GM23338 (cell line): ENCODE measurements around the gene MBNL1. TPM values are rescaled to one million over a fixed set of nuclear protein-coding genes. Genes with fewer than 3 reads are reported as not detected.

ENCODE experiments used
- ATAC-seq: fragments of 200-7000 bp; cut with Tn5 transposase; 3 replicates; pipeline ENCODE4 v1.9.1; 2020
- DNase-seq: peaks from one replicate; pipeline ENCODE4 v3.0.0-alpha.2; 2015; ENCODE audit warnings: low spot score
- H2AFZ ChIP-seq: fragments of 200-600 bp; sonication (generic); 2 replicates; pipeline ENCODE4 v1.8.0; 2016; ENCODE audit warnings: antibody characterized with exemption, mild to moderate bottlenecking, moderate library complexity
- H3F3A ChIP-seq: fragments of 200-600 bp; sonication (generic); replicated peaks from 2 replicates; pipeline ENCODE4 v1.8.0; 2017; ENCODE audit warnings: antibody characterized with exemption, mixed run types, low read depth
- H3K27ac ChIP-seq: fragments of 200-600 bp; sonication (generic); 2 replicates; pipeline ENCODE4 v1.6.1; 2016; ENCODE audit warnings: low read depth
- H3K27me3 ChIP-seq: fragments of 200-600 bp; sonication (generic); 2 replicates; pipeline ENCODE4 v1.8.0; 2016; ENCODE audit warnings: mild to moderate bottlenecking, mixed run types, moderate library complexity; ENCODE audit not compliant: insufficient read depth
- H3K36me3 ChIP-seq: fragments of 200-600 bp; sonication (generic); 2 replicates; pipeline ENCODE4 v1.8.0; 2016; ENCODE audit warnings: mild to moderate bottlenecking; ENCODE audit not compliant: insufficient read depth
- H3K4me1 ChIP-seq: fragments of 200-600 bp; sonication (generic); 2 replicates; pipeline ENCODE4 v1.8.0; 2016; ENCODE audit warnings: mild to moderate bottlenecking, moderate library complexity; ENCODE audit not compliant: insufficient read depth
- H3K4me2 ChIP-seq: fragments of 200-600 bp; sonication (generic); 2 replicates; pipeline ENCODE4 v1.7.1; 2017; ENCODE audit warnings: mixed run types
- H3K4me3 ChIP-seq: fragments of 200-600 bp; sonication (generic); 2 replicates; pipeline ENCODE4 v1.6.1; 2016; ENCODE audit warnings: mixed run types
- H3K79me2 ChIP-seq: fragments of 200-600 bp; sonication (generic); replicated peaks from 2 replicates; pipeline ENCODE4 v1.8.0; 2017; ENCODE audit warnings: mild to moderate bottlenecking; ENCODE audit not compliant: insufficient read depth
- H3K9me2 ChIP-seq: fragments of 200-600 bp; sonication (generic); 2 replicates; pipeline ENCODE4 v1.8.0; 2017; ENCODE audit not compliant: insufficient read depth
- H4K20me1 ChIP-seq: fragments of 200-600 bp; sonication (generic); replicated peaks from 2 replicates; pipeline ENCODE4 v1.8.0; 2017; ENCODE audit warnings: mild to moderate bottlenecking; ENCODE audit not compliant: insufficient read depth
- H3K27ac Mint-ChIP-seq: 2 replicates; pipeline ENCODE4 v1.8.0; 2020; ENCODE audit warnings: inconsistent platforms, mild to moderate bottlenecking, moderate library complexity, mixed read lengths
- H3K27me3 Mint-ChIP-seq: 3 replicates; pipeline ENCODE4 v1.8.0; 2022; ENCODE audit warnings: low read depth, mild to moderate bottlenecking, moderate library complexity, mixed read lengths, inconsistent platforms; ENCODE audit not compliant: insufficient read depth, poor library complexity
- H3K36me3 Mint-ChIP-seq: 3 replicates; pipeline ENCODE4 v1.8.0; 2021; ENCODE audit warnings: low read depth, mild to moderate bottlenecking, inconsistent platforms, moderate library complexity, mixed read lengths
- H3K4me1 Mint-ChIP-seq: 3 replicates; pipeline ENCODE4 v1.8.0; 2020; ENCODE audit warnings: mild to moderate bottlenecking, inconsistent platforms, mixed read lengths
- H3K4me3 Mint-ChIP-seq: 3 replicates; pipeline ENCODE4 v1.8.0; 2021; ENCODE audit warnings: moderate library complexity, mild to moderate bottlenecking, inconsistent platforms, mixed read lengths
- H3K9me3 Mint-ChIP-seq: 3 replicates; pipeline ENCODE4 v1.8.0; 2020; ENCODE audit warnings: moderate library complexity, mild to moderate bottlenecking, inconsistent platforms, mixed read lengths
- CREB1 ChIP-seq: fragments of 250-450 bp; sonication (Bioruptor Pico); IDR thresholded peaks from 2 replicates; pipeline ENCODE4 v1.5.0; 2020; ENCODE audit warnings: low read depth, mild to moderate bottlenecking, moderate library complexity
- CTCF ChIP-seq, 2 experiments: fragments of 200-600 bp in 1 of 2; sonication (generic) in 1 of 2; conservative IDR thresholded peaks; 2 replicates each; pipeline versions ENCODE4 v1.5.1 to v1.6.1; 2016 to 2017; ENCODE audit warnings: antibody characterized with exemption in 2 of 2, low read depth in 2 of 2, mild to moderate bottlenecking in 2 of 2, moderate library complexity in 1 of 2
- ETS1 ChIP-seq: IDR thresholded peaks from 2 replicates; pipeline ENCODE4 v1.6.1; 2016; ENCODE audit warnings: antibody characterized with exemption
- EZH2 ChIP-seq: fragments of 200-600 bp; sonication (generic); IDR thresholded peaks from one replicate; pipeline ENCODE4 v1.8.0; 2017; ENCODE audit warnings: antibody characterized with exemption, mild to moderate bottlenecking, low read depth; ENCODE audit not compliant: unreplicated experiment
- NANOG ChIP-seq: IDR thresholded peaks from 2 replicates; pipeline ENCODE4 v1.6.1; 2016; ENCODE audit warnings: antibody characterized with exemption, borderline replicate concordance
- POLR2AphosphoS5 ChIP-seq: IDR thresholded peaks from 2 replicates; pipeline ENCODE4 v1.6.1; 2016; ENCODE audit warnings: antibody characterized with exemption, low read depth
- STAT1 ChIP-seq: IDR thresholded peaks from one replicate; pipeline ENCODE4 v1.6.1; 2016; ENCODE audit warnings: antibody characterized with exemption; ENCODE audit not compliant: unreplicated experiment
- ZNF114 ChIP-seq: fragments of 250-450 bp; sonication (Bioruptor Pico); IDR thresholded peaks from 2 replicates; pipeline ENCODE4 v1.5.0; 2020; ENCODE audit warnings: mild to moderate bottlenecking, moderate library complexity
- ZNF331 ChIP-seq: fragments of 250-450 bp; sonication (Bioruptor Pico); IDR thresholded peaks from 2 replicates; pipeline ENCODE4 v1.5.0; 2020; ENCODE audit warnings: low read depth, mild to moderate bottlenecking, moderate library complexity
- ZNF462 ChIP-seq: fragments of 250-450 bp; sonication (Bioruptor Pico); IDR thresholded peaks from 2 replicates; pipeline ENCODE4 v1.5.0; 2020; ENCODE audit warnings: mild to moderate bottlenecking, moderate library complexity
- polyA plus RNA-seq: library from polyadenylated mRNA; unstranded; fragments of >200 nt; fragmentation: Nextera tagmentation; extraction: Ambion mirVana; gene quantifications from 2 replicates; pipeline ENCODE4 v1.2.1, GENCODE V29; 2016
- total RNA-seq: library from RNA; depleted of rRNA; stranded (reverse); fragments of >200 nt; shearing (Covaris generic); gene quantifications from 2 replicates; pipeline ENCODE4 v1.2.3, GENCODE V29; 2014
- TF ChIP-seq, protein P1 (sequence below): IDR thresholded peaks from one replicate; pipeline ENCODE4 v1.6.1; 2018; ENCODE audit warnings: antibody characterized with exemption; ENCODE audit not compliant: unreplicated experiment

MBNL1 gene
- total and polyA plus RNA-seq, 2 experiments from 2014 or later = 9.4 to 23.2 TPM

GRCh38 chr3:152293347-152294006 is 24.7 kb downstream of the MBNL1 start (continued):
- TF ChIP-seq STAT1 = no peak
- no peak for TF ChIP-seq EZH2
- no peak for TF ChIP-seq POLR2AphosphoS5
- TF ChIP-seq, protein P1, sequence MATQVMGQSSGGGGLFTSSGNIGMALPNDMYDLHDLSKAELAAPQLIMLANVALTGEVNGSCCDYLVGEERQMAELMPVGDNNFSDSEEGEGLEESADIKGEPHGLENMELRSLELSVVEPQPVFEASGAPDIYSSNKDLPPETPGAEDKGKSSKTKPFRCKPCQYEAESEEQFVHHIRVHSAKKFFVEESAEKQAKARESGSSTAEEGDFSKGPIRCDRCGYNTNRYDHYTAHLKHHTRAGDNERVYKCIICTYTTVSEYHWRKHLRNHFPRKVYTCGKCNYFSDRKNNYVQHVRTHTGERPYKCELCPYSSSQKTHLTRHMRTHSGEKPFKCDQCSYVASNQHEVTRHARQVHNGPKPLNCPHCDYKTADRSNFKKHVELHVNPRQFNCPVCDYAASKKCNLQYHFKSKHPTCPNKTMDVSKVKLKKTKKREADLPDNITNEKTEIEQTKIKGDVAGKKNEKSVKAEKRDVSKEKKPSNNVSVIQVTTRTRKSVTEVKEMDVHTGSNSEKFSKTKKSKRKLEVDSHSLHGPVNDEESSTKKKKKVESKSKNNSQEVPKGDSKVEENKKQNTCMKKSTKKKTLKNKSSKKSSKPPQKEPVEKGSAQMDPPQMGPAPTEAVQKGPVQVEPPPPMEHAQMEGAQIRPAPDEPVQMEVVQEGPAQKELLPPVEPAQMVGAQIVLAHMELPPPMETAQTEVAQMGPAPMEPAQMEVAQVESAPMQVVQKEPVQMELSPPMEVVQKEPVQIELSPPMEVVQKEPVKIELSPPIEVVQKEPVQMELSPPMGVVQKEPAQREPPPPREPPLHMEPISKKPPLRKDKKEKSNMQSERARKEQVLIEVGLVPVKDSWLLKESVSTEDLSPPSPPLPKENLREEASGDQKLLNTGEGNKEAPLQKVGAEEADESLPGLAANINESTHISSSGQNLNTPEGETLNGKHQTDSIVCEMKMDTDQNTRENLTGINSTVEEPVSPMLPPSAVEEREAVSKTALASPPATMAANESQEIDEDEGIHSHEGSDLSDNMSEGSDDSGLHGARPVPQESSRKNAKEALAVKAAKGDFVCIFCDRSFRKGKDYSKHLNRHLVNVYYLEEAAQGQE = no peak
- no peak for TF ChIP-seq CTCF (conservative IDR thresholded peaks at IDR 0.05; ENCODE audit: low read depth in 2 of 2)
- no peak for TF ChIP-seq CREB1 (CRISPR knock-in tag)
- TF ChIP-seq ZNF331 (CRISPR knock-in tag) = no peak

- Mint-ChIP-seq H3K4me1 (peaks cover 42% of the 10 kb centered on the region), H3K9me3 (no peaks in the 10 kb centered on the region), H3K27me3 (no peaks in the 10 kb centered on the region), H3K27ac (no peak overlapping the region), H3K36me3 (no peaks in the 10 kb centered on the region), H3K4me3 (no peak overlapping the region)
- peaks cover 73% of the 10 kb centered on the region for H3K79me2 ChIP-seq
- H3K4me3 ChIP-seq = no peak overlapping the region
- no peak overlapping the region for H3K4me2 ChIP-seq
- H3K4me1 ChIP-seq = peaks cover 33% of the 10 kb centered on the region
- no peak for ATAC-seq
- 0 out of 2 replicates have a peak, but pooled peaks cover 2% of the 10 kb centered on the region for H4K20me1 ChIP-seq
- H3K36me3 ChIP-seq = no peaks in the 10 kb centered on the region
- no peaks in the 10 kb centered on the region for H3K27me3 ChIP-seq
- no peak overlapping the region for H2AFZ ChIP-seq
- H3K27ac ChIP-seq = no peak overlapping the region
- no peak for DNase-seq
- no peaks in the 10 kb centered on the region for H3K9me2 ChIP-seq
- no peaks in the 10 kb centered on the region for H3F3A ChIP-seq
- TF ChIP-seq ZNF331 (CRISPR knock-in tag) (no peak), POLR2AphosphoS5 (no peak), NANOG (no peak), ZNF462 (no peak), EZH2 (no peak), ETS1 (no peak), CREB1 (CRISPR knock-in tag) (no peak), STAT1 (no peak), ZNF114 (no peak)
Measured at GRCh38 chr3:152295344-152295743, 26.6 kb downstream of the MBNL1 start.
